PC-9 (cell line): Measurements from ENCODE around the gene SUGCT. TPM values are rescaled to one million over a fixed set of nuclear protein-coding genes. Genes with fewer than 3 reads are reported as not detected.

Source experiments
- BruUV-seq: library from RNA; stranded (reverse); fragments of 400-500 nt; replicated peaks from 2 replicates; lab custom pipeline; 2021; lab: Mats Ljungman, UMichigan
- CTCF ChIA-PET: fragments of 300-600 bp; sonication (Branson Sonifier 250); formaldehyde crosslinking; loops from one replicate; lab custom pipeline; 2022; ENCODE audit warnings: antibody characterized with exemption; lab: Charles Lee
- POLR2A ChIA-PET: fragments of 300-600 bp; sonication (Branson Sonifier 250); formaldehyde crosslinking; loops from one replicate; lab custom pipeline; 2022; ENCODE audit warnings: antibody characterized with exemption; ENCODE audit not compliant: unreplicated experiment; lab: Charles Lee
- DNase-seq, 2 experiments: peaks; one replicate each; pipeline versions ENCODE4 v3.0.0 to v3.0.0-alpha.2; 2015 to 2022; ENCODE audit warnings: mixed read lengths in 1 of 2
- H2AFZ ChIP-seq: fragments of 200-600 bp; sonication (generic); 2 replicates; pipeline ENCODE4 v1.8.1; 2017; ENCODE audit warnings: antibody characterized with exemption
- H3F3A ChIP-seq: fragments of 200-600 bp; sonication (generic); 2 replicates; pipeline ENCODE4 v1.8.1; 2017; ENCODE audit warnings: antibody characterized with exemption, mild to moderate bottlenecking, low read depth; ENCODE audit not compliant: insufficient read depth
- H3K27ac ChIP-seq: fragments of 200-600 bp; sonication (generic); 2 replicates; pipeline ENCODE4 v1.6.1; 2016; ENCODE audit warnings: mixed run types
- H3K27me3 ChIP-seq: fragments of 200-600 bp; sonication (generic); 2 replicates; pipeline ENCODE4 v1.6.1; 2016; ENCODE audit warnings: low read depth, mixed run types; ENCODE audit not compliant: insufficient read depth
- H3K36me3 ChIP-seq: fragments of 200-600 bp; sonication (generic); 2 replicates; pipeline ENCODE4 v1.6.1; 2016; ENCODE audit warnings: low read depth, mixed run types
- H3K4me1 ChIP-seq: fragments of 200-600 bp; sonication (generic); replicated peaks from 2 replicates; pipeline ENCODE4 v1.6.1; 2016; ENCODE audit warnings: mixed run types; ENCODE audit not compliant: insufficient read depth
- H3K4me2 ChIP-seq: fragments of 200-600 bp; sonication (generic); 2 replicates; pipeline ENCODE4 v1.6.1; 2017; ENCODE audit warnings: mixed run types
- H3K4me3 ChIP-seq: fragments of 200-600 bp; sonication (generic); 2 replicates; pipeline ENCODE4 v1.6.1; 2016; ENCODE audit warnings: mixed run types
- H3K79me2 ChIP-seq: fragments of 200-600 bp; sonication (generic); 2 replicates; pipeline ENCODE4 v1.6.1; 2017; ENCODE audit warnings: low read depth, mixed run types
- H3K9me2 ChIP-seq: fragments of 200-600 bp; sonication (generic); 2 replicates; pipeline ENCODE4 v1.8.1; 2017; ENCODE audit warnings: mild to moderate bottlenecking; ENCODE audit not compliant: insufficient read depth
- H3K9me3 ChIP-seq: fragments of 200-600 bp; sonication (generic); 2 replicates; pipeline ENCODE4 v1.8.1; 2016; ENCODE audit warnings: low read depth; ENCODE audit not compliant: insufficient read depth
- H4K20me1 ChIP-seq: fragments of 200-600 bp; sonication (generic); 2 replicates; pipeline ENCODE4 v1.8.1; 2017; ENCODE audit not compliant: insufficient read depth
- CTCF ChIP-seq: fragments of 200-600 bp; sonication (generic); conservative IDR thresholded peaks from 2 replicates; pipeline ENCODE4 v1.6.1; 2017; ENCODE audit warnings: mixed run types, antibody characterized with exemption, mild to moderate bottlenecking, moderate library complexity
- EZH2 ChIP-seq: fragments of 200-600 bp; sonication (generic); IDR thresholded peaks from 2 replicates; pipeline ENCODE4 v1.8.0; 2017; ENCODE audit warnings: antibody characterized with exemption, low read depth
- intact Hi-C: fragments of 100-400 bp; cut with micrococcal nuclease; formaldehyde crosslinking; loops from one replicate; pipeline ENCODE4 v1.10.0; 2022; ENCODE audit not compliant: unreplicated experiment
- total RNA-seq: library from RNA; stranded (reverse); gene quantifications from 2 replicates; pipeline ENCODE4 v1.2.3, GENCODE V29; 2021

SUGCT gene
- total RNA-seq, 1 experiment from 2014 or later: 3.5 TPM

GRCh38 chr7:40299097-40299496 lies 164.3 kb downstream of the SUGCT start:
- H3K27me3 ChIP-seq: no peaks in the 10 kb centered on the region
- H3K4me1 ChIP-seq: no peaks in the 10 kb centered on the region
- ChIA-PET CTCF (no interaction called here), POLR2A (no interaction called here)
- H3K27ac ChIP-seq: no peak overlapping the region
- H4K20me1 ChIP-seq: no peaks in the 10 kb centered on the region
- H3K9me3 ChIP-seq: no peaks in the 10 kb centered on the region
- TF ChIP-seq EZH2: no peak
- no peaks in the 10 kb centered on the region for H3K36me3 ChIP-seq
- no peak overlapping the region for H3K4me2 ChIP-seq
- intact Hi-C loops: no loop called here
- H3F3A ChIP-seq: no peaks in the 10 kb centered on the region
- peaks cover 3% of the 10 kb centered on the region; the same call in 1 of the 2 replicates for H3K9me2 ChIP-seq
- no TSS peak for BruUV-seq
- no peak overlapping the region for H3K4me3 ChIP-seq
- no peak overlapping the region for H2AFZ ChIP-seq
- no peak for DNase-seq
- no peaks in the 10 kb centered on the region for H3K79me2 ChIP-seq

GRCh38 chr7:40300146-40300670 lies 165.4 kb downstream of the SUGCT start:
- no peaks in the 10 kb centered on the region for H3K36me3 ChIP-seq
- no peak for DNase-seq
- H3K9me3 ChIP-seq: no peaks in the 10 kb centered on the region
- H3K79me2 ChIP-seq: no peaks in the 10 kb centered on the region
- no peaks in the 10 kb centered on the region for H3K4me1 ChIP-seq
- no peak overlapping the region for H3K4me2 ChIP-seq
- H3F3A ChIP-seq: no peaks in the 10 kb centered on the region
- CTCF ChIA-PET: no interaction called here
- H3K9me2 ChIP-seq: peaks cover 3% of the 10 kb centered on the region; the same call in 1 of the 2 replicates
- H3K27ac ChIP-seq: no peak overlapping the region
- H3K4me3 ChIP-seq: no peak overlapping the region
- no TSS peak for BruUV-seq
- H3K27me3 ChIP-seq: no peaks in the 10 kb centered on the region
- POLR2A ChIA-PET: no interaction called here
- TF ChIP-seq EZH2: no peak
- TF ChIP-seq CTCF: no peak
- intact Hi-C loops: no loop called here
- no peaks in the 10 kb centered on the region for H4K20me1 ChIP-seq
- no peak overlapping the region for H2AFZ ChIP-seq

- intact Hi-C loops: no loop called here
- DNase-seq: no peak
- Histone ChIP-seq H3K27me3 (no peaks in the 10 kb centered on the region), H2AFZ (no peak overlapping the region), H3K9me3 (no peaks in the 10 kb centered on the region), H3K4me3 (no peak overlapping the region), H3K4me1 (no peaks in the 10 kb centered on the region), H3K9me2 (peaks cover 3% of the 10 kb centered on the region; the same call in 1 of the 2 replicates), H3K4me2 (no peak overlapping the region), H3K79me2 (no peaks in the 10 kb centered on the region), H3K27ac (no peak overlapping the region), H4K20me1 (no peaks in the 10 kb centered on the region), H3F3A (no peaks in the 10 kb centered on the region), H3K36me3 (no peaks in the 10 kb centered on the region)
- TF ChIP-seq CTCF (no peak), EZH2 (no peak)
- CTCF ChIA-PET: no interaction called here
- POLR2A ChIA-PET: no interaction called here
- no TSS peak for BruUV-seq
Observed at GRCh38 chr7:40301486-40302068, 166.8 kb downstream of the SUGCT start.
